Smooth muscle cell (in vitro differentiated cells): Measurements from ENCODE around the gene NSD2. TPM values are rescaled to one million over a fixed set of nuclear protein-coding genes. Genes with fewer than 3 reads are reported as not detected.

ENCODE experiments used
- DNase-seq: peaks from one replicate; lab custom pipeline; 2025; ENCODE audit not compliant: unreplicated experiment; lab: John Stamatoyannopoulos, UW
- H2AFZ ChIP-seq: fragments of 200-600 bp; sonication (generic); 2 replicates; pipeline ENCODE4 v1.6.0; 2016; ENCODE audit warnings: antibody characterized with exemption, low read depth, mild to moderate bottlenecking
- H3F3A ChIP-seq: fragments of 200-600 bp; sonication (generic); 2 replicates; pipeline ENCODE4 v1.6.0; 2017; ENCODE audit warnings: antibody characterized with exemption, low read depth
- H3K27ac ChIP-seq: fragments of 200-600 bp; sonication (generic); 2 replicates; pipeline ENCODE4 v1.5.1; 2016; ENCODE audit warnings: low read depth, mild to moderate bottlenecking
- H3K27me3 ChIP-seq: fragments of 200-600 bp; sonication (generic); 2 replicates; pipeline ENCODE4 v1.6.1; 2016; ENCODE audit warnings: low read depth, mild to moderate bottlenecking
- H3K36me3 ChIP-seq: fragments of 200-600 bp; sonication (generic); 2 replicates; pipeline ENCODE4 v1.5.1; 2016; ENCODE audit warnings: low read depth
- H3K4me1 ChIP-seq: fragments of 200-600 bp; sonication (generic); 2 replicates; pipeline ENCODE4 v1.5.1; 2016; ENCODE audit warnings: low read depth
- H3K4me2 ChIP-seq: fragments of 200-600 bp; sonication (generic); 2 replicates; pipeline ENCODE4 v1.6.0; 2016; ENCODE audit warnings: mild to moderate bottlenecking
- H3K4me3 ChIP-seq: fragments of 200-600 bp; sonication (generic); 2 replicates; pipeline ENCODE4 v1.5.1; 2016; ENCODE audit warnings: mild to moderate bottlenecking
- H3K79me2 ChIP-seq: fragments of 200-600 bp; sonication (generic); 2 replicates; pipeline ENCODE4 v1.6.0; 2016; ENCODE audit warnings: low read depth, mild to moderate bottlenecking
- H3K9ac ChIP-seq: fragments of 200-600 bp; sonication (generic); 2 replicates; pipeline ENCODE4 v1.6.0; 2016; ENCODE audit warnings: low read depth
- H3K9me3 ChIP-seq: fragments of 200-600 bp; sonication (generic); replicated peaks from 2 replicates; pipeline ENCODE4 v1.5.1; 2016; ENCODE audit warnings: low read depth
- H4K20me1 ChIP-seq: fragments of 200-600 bp; sonication (generic); 2 replicates; pipeline ENCODE4 v1.6.0; 2016; ENCODE audit warnings: low read depth
- WGBS: methylation state at CpG from one replicate; pipeline ENCODE4 v1.1.7; 2016; ENCODE audit warnings: low lambda C conversion rate; 5-methylcytosine and 5-hydroxymethylcytosine counted together
- polyA plus RNA-seq: library from polyadenylated mRNA; unstranded; fragments of >200 nt; fragmentation: Nextera tagmentation; extraction: Ambion mirVana; gene quantifications from 2 replicates; pipeline ENCODE4 v1.2.1, GENCODE V29; 2016
- total RNA-seq: library from RNA; depleted of rRNA; stranded (reverse); fragments of >200 nt; gene quantifications from 2 replicates; pipeline ENCODE4 v1.2.3, GENCODE V29; 2014
- TF ChIP-seq, protein P1 (sequence below): fragments of 200-600 bp; sonication (generic); IDR thresholded peaks from 2 replicates; pipeline ENCODE4 v1.5.1; 2017; ENCODE audit warnings: borderline replicate concordance, mild to moderate bottlenecking, antibody characterized with exemption; ENCODE audit not compliant: insufficient read depth, poor library complexity, severe bottlenecking

Gene NSD2
- total and polyA plus RNA-seq, 2 experiments from 2014 or later, result 13.0 to 15.0 TPM

GRCh38 chr4:1922821-1923220 is 51.6 kb downstream of the NSD2 start:
- Histone ChIP-seq H3F3A (no peaks in the 10 kb centered on the region), H3K9ac (no peak overlapping the region), H3K4me3 (no peak overlapping the region), H2AFZ (no peak overlapping the region), H4K20me1 (peaks cover 4% of the 10 kb centered on the region), H3K79me2 (no peaks in the 10 kb centered on the region), H3K9me3 (no peaks in the 10 kb centered on the region), H3K36me3 (no peaks in the 10 kb centered on the region), H3K27ac (no peak overlapping the region), H3K4me1 (no peaks in the 10 kb centered on the region), H3K4me2 (no peak overlapping the region), H3K27me3 (no peaks in the 10 kb centered on the region)
- 88% methylated on average over 7 of the region's 7 CpGs for WGBS
- TF ChIP-seq, protein P1, sequence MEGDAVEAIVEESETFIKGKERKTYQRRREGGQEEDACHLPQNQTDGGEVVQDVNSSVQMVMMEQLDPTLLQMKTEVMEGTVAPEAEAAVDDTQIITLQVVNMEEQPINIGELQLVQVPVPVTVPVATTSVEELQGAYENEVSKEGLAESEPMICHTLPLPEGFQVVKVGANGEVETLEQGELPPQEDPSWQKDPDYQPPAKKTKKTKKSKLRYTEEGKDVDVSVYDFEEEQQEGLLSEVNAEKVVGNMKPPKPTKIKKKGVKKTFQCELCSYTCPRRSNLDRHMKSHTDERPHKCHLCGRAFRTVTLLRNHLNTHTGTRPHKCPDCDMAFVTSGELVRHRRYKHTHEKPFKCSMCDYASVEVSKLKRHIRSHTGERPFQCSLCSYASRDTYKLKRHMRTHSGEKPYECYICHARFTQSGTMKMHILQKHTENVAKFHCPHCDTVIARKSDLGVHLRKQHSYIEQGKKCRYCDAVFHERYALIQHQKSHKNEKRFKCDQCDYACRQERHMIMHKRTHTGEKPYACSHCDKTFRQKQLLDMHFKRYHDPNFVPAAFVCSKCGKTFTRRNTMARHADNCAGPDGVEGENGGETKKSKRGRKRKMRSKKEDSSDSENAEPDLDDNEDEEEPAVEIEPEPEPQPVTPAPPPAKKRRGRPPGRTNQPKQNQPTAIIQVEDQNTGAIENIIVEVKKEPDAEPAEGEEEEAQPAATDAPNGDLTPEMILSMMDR, result no peak
- no peak for DNase-seq

DNA sequence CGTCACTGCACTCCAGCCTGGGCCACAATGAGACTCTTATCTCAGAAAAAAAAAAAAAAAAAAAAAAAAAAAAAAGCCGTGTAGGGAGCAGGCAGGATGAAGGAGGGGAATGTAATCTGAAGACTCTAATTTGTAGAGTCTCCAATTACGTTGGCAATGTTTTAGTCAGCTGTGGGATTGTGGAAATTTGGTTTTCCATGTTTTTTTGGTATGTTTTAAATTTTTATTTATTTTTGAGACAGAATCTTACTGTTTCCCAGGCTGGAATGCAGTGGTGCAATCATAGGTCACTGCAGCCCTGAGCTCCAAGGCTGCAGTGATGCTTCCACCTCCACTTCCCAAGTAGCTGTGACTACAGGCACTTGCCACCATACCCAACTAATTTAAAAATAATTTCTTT is 56.5 kb downstream of the NSD2 start:
- no peaks in the 10 kb centered on the region for H3K79me2 ChIP-seq
- H2AFZ ChIP-seq, result no peak overlapping the region
- no peaks in the 10 kb centered on the region for H3K36me3 ChIP-seq
- no peaks in the 10 kb centered on the region for H4K20me1 ChIP-seq
- no peak overlapping the region for H3K4me3 ChIP-seq
- no peaks in the 10 kb centered on the region for H3K9me3 ChIP-seq
- no peaks in the 10 kb centered on the region for H3K27me3 ChIP-seq
- H3K4me2 ChIP-seq, result no peak overlapping the region
- no peak overlapping the region for H3K9ac ChIP-seq
- H3F3A ChIP-seq, result no peaks in the 10 kb centered on the region
- peak overlapping the region; percentile 5 for H3K27ac ChIP-seq
- DNase-seq, result no peak
- H3K4me1 ChIP-seq, result no peaks in the 10 kb centered on the region
- TF ChIP-seq, protein P1, result no peak
- 60% methylated on average over 3 of the region's 3 CpGs for WGBS

DNA sequence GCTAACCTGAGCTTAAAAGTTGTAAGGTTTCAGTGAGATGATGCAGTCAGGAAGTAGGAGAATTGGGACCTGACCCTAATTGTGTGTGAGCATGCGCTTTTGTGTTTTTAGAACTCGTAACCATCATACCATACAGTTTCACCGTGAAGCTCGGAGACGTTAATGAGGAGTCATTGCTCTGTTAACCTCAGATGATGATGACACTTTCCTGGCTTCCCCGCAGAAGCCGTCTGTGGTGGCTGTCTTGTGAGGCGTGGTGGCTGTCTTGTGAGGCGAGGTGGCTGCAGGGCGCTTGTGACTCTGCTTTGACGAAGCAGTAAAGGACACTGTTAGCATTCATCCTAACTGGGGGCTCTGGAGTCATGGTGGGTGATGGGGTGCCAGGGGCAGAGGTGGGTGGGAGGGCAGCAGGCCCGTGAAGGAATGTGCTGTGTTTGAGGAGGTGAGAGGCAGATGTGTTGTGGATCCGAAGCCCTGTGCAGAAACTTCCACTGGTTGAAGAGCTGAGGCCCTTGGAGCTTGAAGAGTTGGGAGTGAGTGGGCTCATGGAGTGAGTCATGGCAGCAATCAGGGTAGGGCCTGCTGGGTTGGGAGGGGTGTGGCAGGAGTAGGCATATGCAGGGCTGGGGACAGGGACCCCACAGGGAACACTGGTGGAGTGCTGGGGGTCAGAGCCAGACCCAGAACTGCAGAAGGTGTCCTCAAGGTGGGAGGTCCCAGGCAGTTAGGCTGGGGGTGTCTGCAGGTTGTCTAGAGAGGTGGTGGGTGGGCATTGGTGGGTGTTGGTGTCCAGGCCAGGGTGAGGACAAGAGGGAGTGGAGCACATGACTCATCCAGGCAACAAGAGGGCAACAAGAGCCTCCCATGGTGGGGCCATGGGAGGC is 57.4 kb downstream of the NSD2 start:
- TF ChIP-seq, protein P1, result no peak
- no peaks in the 10 kb centered on the region for H3F3A ChIP-seq
- no peak overlapping the region for H2AFZ ChIP-seq
- no peaks in the 10 kb centered on the region for H4K20me1 ChIP-seq
- H3K27me3 ChIP-seq, result no peaks in the 10 kb centered on the region
- no peaks in the 10 kb centered on the region for H3K79me2 ChIP-seq
- no peak overlapping the region for H3K4me2 ChIP-seq
- no peak overlapping the region for H3K9ac ChIP-seq
- H3K36me3 ChIP-seq, result no peaks in the 10 kb centered on the region
- WGBS, result 62% methylated on average over 13 of the region's 13 CpGs
- H3K9me3 ChIP-seq, result no peaks in the 10 kb centered on the region
- no peaks in the 10 kb centered on the region for H3K4me1 ChIP-seq
- DNase-seq, result no peak
- no peak overlapping the region for H3K4me3 ChIP-seq
- H3K27ac ChIP-seq, result peak overlapping the region; percentile 5

DNA sequence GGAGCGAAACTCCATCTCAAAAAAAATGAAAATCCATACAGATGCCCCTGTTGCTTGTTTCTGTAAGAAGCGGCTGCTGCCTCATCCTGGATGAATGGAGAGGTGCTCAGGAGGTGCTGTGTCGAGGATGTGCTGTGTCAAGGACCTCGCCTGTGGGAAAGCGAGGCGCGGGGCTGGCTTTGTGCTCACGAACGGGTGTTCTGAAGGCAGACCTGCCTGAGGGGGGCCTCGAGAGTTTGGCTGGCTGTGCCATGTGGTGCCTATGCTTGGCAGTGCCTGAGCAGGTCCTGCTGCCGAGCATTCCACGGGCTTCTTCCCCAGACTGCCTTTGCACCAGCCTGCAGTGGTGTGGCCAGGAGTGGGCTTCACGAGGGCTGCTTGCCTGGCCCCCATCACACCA is 61.5 kb downstream of the NSD2 start:
- H3K79me2 ChIP-seq, result no peaks in the 10 kb centered on the region

More for the DNA sequence above, 61.5 kb downstream of the NSD2 start:
- Histone ChIP-seq H3K27ac (no peak overlapping the region), H3K27me3 (no peaks in the 10 kb centered on the region), H3K4me2 (no peak overlapping the region), H3K9ac (no peak overlapping the region), H3K9me3 (no peaks in the 10 kb centered on the region), H3F3A (no peaks in the 10 kb centered on the region), H3K36me3 (no peaks in the 10 kb centered on the region), H2AFZ (no peak overlapping the region), H4K20me1 (no peaks in the 10 kb centered on the region), H3K4me3 (no peak overlapping the region), H3K4me1 (no peaks in the 10 kb centered on the region)
- no peak for DNase-seq
- TF ChIP-seq, protein P1, result no peak
- 96% methylated on average over 10 of the region's 13 CpGs for WGBS
